GM03348 (cell line): ENCODE data around the gene TMEM272.

Experiments used
- DNase-seq: peaks from one replicate; pipeline ENCODE4 v3.0.0; 2012; ENCODE audit warnings: low spot score

TMEM272 gene

DNA sequence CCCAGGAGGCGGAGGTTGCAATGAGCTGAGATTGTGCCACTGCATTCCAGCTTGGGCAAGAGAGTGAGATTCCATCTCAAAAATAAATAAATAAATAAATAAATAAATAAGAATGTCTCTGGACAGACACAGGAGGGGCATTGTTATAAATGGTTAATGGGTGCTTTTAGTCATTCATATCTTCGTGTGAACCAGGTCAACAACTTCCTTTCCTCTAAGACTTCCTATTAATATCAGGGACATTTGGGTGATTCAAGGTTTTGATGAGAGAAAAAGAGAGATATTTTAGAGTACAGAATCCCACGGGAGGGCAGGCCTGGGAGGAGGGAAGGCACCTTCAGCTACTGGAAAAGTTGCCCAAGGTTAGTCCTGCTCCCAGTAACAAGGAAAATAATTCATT, 64.9 kb downstream of the TMEM272 start:
- no peak for DNase-seq

DNA sequence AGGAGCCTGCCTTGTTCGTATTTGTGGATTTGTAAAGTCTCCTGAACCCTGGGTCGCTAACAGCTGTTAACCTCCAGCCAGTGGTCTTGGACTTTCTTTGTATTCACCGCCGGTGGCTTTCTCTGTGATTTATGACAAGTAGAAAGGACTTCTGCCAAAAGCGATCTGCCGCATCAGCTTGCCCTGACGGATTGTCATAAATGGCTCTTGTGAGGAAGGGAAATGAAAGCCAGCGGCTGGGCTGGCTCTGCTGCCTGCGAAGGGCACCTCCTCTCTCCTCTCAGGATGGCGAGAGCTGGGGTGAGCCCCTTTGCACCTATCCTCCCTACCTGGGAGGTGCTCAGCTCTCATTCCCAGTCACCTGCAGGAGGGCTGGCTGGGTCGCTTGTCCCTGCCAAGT, 66.6 kb downstream of the TMEM272 start:
- DNase-seq, result no peak

- no peak for DNase-seq
Measured at GRCh38 chr13:51777921-51778320, 67.1 kb downstream of the TMEM272 start.

- DNase-seq, result no peak
Measured at GRCh38 chr13:51776179-51776578, 68.8 kb downstream of the TMEM272 start.

DNA sequence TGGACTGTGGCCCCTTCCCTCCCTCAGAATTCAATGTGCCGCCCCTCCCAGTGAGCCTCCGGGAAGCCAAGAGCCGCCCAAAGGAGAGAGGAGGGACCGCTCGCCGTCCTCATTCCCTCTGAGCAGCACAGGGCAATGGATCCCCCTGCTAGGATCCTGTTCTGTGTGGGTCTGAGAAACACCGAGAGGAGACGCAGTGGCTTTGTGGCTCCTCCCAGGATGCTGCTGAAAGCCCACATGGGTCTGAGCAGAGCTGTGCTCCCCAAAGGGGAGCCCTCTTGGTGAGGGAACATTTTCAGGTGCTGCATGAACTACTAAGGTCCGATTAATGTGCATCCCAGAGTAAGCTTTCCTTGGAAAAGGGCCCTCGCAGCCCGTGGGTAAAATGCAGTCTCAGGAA, 71.5 kb downstream of the TMEM272 start:
- DNase-seq, result no peak

GRCh38 chr13:51772781-51773180, 72.2 kb downstream of the TMEM272 start:
- DNase-seq, result no peak

DNA sequence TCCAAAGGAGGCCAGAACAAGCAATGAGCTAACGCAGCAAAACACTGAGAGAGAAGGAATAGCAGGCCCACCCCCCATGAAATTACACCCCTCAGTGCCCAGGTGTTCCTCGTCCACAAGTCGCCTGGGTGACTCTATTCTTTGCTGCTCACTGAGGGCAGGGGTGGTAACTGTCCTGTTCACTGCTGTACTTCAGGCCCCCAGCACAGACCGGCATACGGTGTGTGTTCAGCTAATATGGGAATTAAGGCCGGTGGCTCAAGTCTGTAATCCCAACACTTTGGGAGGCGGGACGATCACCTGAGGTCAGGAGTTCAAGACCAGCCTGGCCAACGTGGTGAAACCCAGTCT, 72.9 kb downstream of the TMEM272 start:
- no peak for DNase-seq

- DNase-seq, result no peak
Measured at GRCh38 chr13:51771418-51772104, 73.4 kb downstream of the TMEM272 start.

DNA sequence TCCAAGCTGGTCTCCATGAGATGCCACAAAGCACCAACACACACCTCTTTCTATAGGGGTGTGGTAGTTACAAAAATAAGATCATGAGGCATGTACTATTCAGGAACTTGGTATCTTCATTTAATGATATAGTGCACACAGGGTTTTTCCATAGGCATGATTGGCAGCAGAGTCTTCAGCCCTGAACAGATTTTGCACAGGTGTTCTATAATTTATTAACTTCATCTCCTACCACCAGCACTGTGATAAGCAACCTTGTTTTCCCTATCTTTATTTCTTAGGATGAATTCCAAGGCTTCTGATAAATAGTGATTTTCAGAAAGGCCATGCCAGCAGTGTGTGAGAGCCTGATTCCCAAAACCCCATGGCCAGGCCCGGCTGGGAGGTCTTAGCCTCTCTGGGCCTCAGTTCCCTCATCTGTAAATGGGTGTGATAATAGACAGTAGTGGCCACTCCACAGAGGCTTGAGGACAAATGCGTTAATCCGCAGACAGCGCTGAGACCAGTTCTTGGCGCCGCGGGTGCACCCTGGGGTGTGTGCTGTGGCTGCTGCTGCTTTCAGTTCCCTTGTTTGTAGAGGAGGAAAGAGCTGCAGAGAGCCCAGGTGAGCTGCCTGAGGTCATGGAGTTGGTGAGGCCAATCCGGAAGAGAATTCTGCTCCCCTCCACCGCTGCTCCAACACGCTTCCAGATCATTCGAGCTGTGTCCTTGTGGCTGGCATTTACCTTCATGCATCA, 74.1 kb downstream of the TMEM272 start:
- DNase-seq, result no peak

DNA sequence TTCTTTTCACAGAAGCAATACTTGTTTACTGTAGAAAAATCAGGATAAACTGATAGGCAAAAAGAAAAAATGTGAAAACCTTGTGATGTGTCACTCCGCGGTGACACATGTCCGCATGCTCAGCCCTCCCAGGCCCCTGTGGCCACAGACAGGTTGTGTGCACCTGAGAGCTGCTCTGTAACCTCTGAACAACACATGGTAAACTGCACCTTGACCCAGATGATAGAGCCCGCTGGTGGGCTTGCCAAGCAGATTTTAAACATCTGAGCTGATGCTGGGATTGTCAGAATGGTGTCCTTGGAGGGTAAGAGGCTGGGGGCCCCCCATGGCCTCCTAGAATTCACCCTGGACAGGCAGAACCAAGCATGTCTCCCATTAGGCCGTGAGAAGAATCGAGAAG, 74.8 kb downstream of the TMEM272 start:
- DNase-seq, result no peak

DNA sequence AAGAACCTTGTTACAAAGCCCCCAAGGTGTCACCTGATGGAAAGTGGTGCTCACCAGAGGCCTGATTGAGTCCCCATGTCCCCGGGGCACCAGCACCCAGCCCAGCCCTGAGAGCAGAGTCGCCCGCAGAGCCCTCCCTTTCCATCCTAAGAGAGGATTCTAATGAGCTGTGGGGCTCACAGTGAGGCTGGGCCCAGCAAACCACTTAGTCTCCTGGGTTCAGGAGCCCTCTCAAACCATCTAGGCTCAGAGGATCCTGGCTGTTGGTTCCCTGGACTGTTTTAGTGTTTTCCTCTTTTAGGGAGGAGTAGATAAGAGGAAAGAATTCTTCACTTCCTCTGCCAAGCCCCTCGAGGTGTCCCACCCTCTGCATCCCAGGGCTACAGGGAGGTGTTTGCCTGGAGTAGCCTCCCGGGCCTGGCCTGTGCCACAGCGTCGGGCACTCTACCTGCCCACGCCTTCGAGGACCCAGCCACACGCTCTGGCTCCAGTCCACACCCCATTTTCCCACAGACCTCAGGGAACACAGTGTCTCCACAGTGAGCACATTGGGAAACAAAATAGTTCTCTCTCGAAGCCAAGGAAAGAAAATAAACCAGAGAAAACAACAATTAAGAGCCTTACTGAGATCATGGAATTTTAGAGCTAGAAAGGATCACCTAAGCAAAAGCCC, 75.4 kb downstream of the TMEM272 start:
- no peak for DNase-seq

- DNase-seq, result no peak
Measured at GRCh38 chr13:51768976-51769375, 76.0 kb downstream of the TMEM272 start.

DNA sequence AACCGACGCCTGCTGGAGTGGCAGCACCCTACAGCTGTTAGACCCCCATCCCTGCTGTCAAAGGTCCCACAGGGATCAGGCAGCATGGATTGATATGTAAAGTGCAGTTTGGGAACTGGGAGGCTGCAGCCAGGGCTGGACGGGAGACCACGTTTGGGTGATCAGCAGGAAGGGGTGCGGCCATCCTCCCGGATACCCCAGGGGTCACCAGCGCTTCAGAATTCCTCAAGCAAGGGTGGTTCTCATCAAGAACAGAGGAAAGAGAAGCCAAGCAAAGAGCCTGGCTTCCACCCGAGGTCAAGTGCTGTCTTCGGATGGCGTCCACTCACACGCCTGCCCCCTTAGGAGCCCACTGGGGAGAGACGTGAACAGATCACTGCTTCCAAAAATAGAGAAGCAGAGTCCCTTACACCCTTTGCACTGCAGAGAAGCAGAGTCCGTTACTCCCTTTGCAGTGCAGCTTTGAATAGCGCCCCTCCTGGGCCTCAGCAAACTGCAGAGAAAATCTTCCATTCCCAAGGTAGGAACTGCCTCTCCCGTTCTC, 76.5 kb downstream of the TMEM272 start:
- DNase-seq, result no peak

GRCh38 chr13:51767100-51767499, 77.9 kb downstream of the TMEM272 start:
- no peak for DNase-seq

GRCh38 chr13:51765142-51765515, 79.8 kb downstream of the TMEM272 start:
- DNase-seq, result no peak

DNA sequence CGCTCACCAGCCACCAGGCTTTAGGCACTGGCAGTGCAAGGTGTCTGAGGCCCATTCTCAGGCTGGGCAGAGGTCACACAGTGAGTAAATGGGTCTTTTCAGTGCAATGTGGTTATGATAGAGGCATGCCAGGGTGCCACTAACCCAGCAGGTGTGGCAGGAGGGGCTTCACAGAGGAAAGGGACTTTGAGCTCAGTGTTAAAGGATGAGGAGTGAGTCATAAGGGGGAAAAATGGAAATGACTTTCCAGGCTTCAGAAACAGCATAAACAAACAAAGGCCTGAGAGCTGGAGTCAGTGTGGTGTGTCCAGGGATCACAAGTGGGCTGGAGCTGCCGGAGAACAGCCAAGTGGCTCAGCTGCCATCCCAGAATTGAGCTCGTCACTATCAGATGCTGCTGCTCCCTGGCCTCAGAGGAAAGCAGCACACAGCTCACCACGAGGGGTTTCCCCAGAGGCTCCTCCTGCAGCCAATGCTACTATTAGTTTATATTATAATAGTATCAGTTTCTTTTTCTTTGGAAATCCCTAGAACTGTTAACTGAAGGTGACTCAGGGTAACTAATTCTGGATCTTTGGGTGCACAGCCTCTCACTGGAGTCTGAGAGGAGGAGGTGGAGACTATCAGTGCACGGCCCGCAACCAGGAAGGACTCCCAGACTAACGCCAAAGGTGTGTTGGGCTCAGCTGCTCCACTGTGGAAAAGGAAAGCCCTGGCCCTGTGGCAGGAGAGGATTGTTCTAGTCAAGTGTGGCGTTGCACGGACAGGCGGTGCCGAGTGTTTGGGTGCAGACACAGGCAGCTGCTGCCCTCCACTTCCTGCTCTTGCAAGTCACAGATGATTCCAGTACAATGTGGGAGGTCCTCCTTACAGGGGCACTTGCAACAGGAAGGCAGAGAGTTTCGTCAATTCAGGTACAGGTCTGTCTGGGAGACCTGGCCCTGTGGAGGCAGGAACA, 80.5 kb downstream of the TMEM272 start:
- DNase-seq, result peak; percentile 52

DNA sequence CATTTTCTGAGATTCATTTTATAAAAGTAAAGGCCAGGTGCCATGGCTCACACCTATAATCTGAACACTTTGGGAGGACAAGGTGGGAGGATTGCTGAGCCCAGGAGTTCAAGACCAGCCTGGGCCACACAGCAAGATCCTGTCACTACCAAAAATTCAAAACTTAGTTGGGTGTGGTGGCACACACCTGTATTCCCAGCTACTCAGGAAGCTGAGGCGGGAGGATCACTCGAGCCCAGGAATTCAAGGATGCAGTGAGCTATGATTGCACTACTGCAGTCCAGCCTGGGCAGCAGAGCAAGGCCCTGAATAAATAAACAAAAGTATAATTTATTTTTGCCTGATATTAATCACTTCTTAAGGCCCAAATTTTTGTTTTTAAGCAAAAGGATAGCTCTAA, 81.5 kb downstream of the TMEM272 start:
- DNase-seq, result no peak
